Measurements from ENCODE around the gene SLC12A5.

SLC12A5 gene

GRCh38 chr20:45997187-45997586 lies 31.8 kb upstream of the SLC12A5 start:
- Histone ChIP-seq H3K36me3 (ENCODE audit: control insufficient read depth, insufficient read depth, low read length) (no peaks in the 10 kb centered on the region), H3K4me1 (ENCODE audit: control insufficient read depth, insufficient read depth, low read length) (peaks cover 20% of the 10 kb centered on the region), H3K4me3 (ENCODE audit: low read depth, low read length) (no peak overlapping the region), H3K27ac (ENCODE audit: low read depth, low read length) (no peak overlapping the region), H3K27me3 (ENCODE audit: control insufficient read depth, insufficient read depth, low read length) (no peaks in the 10 kb centered on the region), H3K9ac (ENCODE audit: low read depth, low read length) (no peak overlapping the region; the same call in 1 of the 2 replicates), H3K9me3 (ENCODE audit: control insufficient read depth, insufficient read depth, low read length) (no peaks in the 10 kb centered on the region)

DNA sequence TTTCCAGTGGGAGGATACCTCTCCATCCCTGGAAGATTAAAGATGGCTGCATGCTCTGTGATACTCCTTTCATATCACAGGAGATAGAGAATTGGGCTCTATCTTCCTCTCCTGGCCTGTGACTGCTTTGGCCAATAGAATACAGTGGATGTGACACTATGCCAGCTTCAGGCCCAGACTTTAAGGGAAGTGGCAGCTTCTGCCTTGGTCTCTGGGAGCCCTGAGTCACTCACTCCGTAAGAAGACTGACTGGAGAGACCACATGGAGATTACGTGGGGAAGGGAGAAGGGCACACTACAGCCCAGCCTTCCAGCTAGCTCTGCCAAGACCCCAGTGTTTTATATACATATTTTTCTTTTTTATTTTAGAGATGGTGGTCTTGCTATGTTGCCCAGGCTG lies 30.7 kb upstream of the SLC12A5 start:
- Histone ChIP-seq H3K27me3 (ENCODE audit: control insufficient read depth, insufficient read depth, low read length) (no peaks in the 10 kb centered on the region), H3K4me1 (ENCODE audit: control insufficient read depth, insufficient read depth, low read length) (peaks cover 19% of the 10 kb centered on the region), H3K9me3 (ENCODE audit: control insufficient read depth, insufficient read depth, low read length) (no peaks in the 10 kb centered on the region), H3K27ac (ENCODE audit: low read depth, low read length) (no peak overlapping the region), H3K4me3 (ENCODE audit: low read depth, low read length) (no peak overlapping the region), H3K9ac (ENCODE audit: low read depth, low read length) (no peak overlapping the region), H3K36me3 (ENCODE audit: control insufficient read depth, insufficient read depth, low read length) (no peaks in the 10 kb centered on the region)

GRCh38 chr20:45998761-45999160 lies 30.3 kb upstream of the SLC12A5 start:
- peaks cover 17% of the 10 kb centered on the region for H3K4me1 ChIP-seq (ENCODE audit: control insufficient read depth, insufficient read depth, low read length)
- H3K27me3 ChIP-seq (ENCODE audit: control insufficient read depth, insufficient read depth, low read length), result no peaks in the 10 kb centered on the region
- H3K4me3 ChIP-seq (ENCODE audit: low read depth, low read length), result no peak overlapping the region
- no peak overlapping the region for H3K9ac ChIP-seq (ENCODE audit: low read depth, low read length)
- H3K27ac ChIP-seq (ENCODE audit: low read depth, low read length), result no peak overlapping the region
- no peaks in the 10 kb centered on the region for H3K36me3 ChIP-seq (ENCODE audit: control insufficient read depth, insufficient read depth, low read length)
- no peaks in the 10 kb centered on the region for H3K9me3 ChIP-seq (ENCODE audit: control insufficient read depth, insufficient read depth, low read length)

- no peak overlapping the region for H3K4me3 ChIP-seq (ENCODE audit: low read depth, low read length)
- no peaks in the 10 kb centered on the region for H3K9me3 ChIP-seq (ENCODE audit: control insufficient read depth, insufficient read depth, low read length)
- no peak overlapping the region for H3K9ac ChIP-seq (ENCODE audit: low read depth, low read length)
- H3K27me3 ChIP-seq (ENCODE audit: control insufficient read depth, insufficient read depth, low read length), result no peaks in the 10 kb centered on the region
- H3K36me3 ChIP-seq (ENCODE audit: control insufficient read depth, insufficient read depth, low read length), result no peaks in the 10 kb centered on the region
- H3K27ac ChIP-seq (ENCODE audit: low read depth, low read length), result no peak overlapping the region
- peaks cover 24% of the 10 kb centered on the region for H3K4me1 ChIP-seq (ENCODE audit: control insufficient read depth, insufficient read depth, low read length)
Measured at GRCh38 chr20:45999557-46000261, 29.3 kb upstream of the SLC12A5 start.

DNA sequence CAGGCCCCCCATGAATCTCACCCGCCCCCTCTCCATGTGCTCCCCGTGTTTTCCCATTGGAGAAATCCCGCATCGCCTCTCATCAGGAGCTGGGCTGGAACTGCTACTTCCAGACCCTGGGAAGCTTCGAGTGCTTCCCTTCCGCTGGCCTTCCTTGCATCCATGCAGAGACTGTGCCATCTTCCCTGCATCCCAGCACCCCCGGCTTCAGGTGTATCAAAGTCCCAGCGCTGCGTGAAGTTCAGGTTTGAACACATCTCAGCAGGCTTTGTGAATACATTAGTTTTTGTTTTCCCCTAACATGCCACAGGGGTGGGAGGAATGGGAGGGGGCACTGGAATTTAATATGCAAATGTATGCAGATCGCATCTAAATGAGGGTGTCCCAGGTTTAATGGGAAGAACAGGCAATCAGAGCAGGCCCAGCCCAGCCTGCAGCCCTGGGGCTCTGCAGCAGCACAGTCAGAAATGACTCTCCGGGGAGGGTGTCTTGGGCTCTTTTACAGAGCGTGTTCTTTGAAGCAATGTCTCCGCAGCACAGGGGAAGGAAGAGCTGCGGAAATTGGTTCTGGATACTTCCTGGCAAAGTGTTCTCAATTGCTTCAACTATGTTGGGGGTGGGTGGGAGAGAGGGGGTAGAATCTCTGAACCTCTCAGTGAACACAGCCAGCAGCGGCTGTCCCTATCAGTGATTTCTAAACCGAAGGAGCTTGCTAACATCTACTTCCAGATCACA lies 28.6 kb upstream of the SLC12A5 start:
- no peaks in the 10 kb centered on the region for H3K27me3 ChIP-seq (ENCODE audit: control insufficient read depth, insufficient read depth, low read length)
- peak overlapping the region; percentile 40 for H3K27ac ChIP-seq (ENCODE audit: low read depth, low read length)
- no peaks in the 10 kb centered on the region for H3K9me3 ChIP-seq (ENCODE audit: control insufficient read depth, insufficient read depth, low read length)
- no peaks in the 10 kb centered on the region for H3K36me3 ChIP-seq (ENCODE audit: control insufficient read depth, insufficient read depth, low read length)
- H3K4me1 ChIP-seq (ENCODE audit: control insufficient read depth, insufficient read depth, low read length), result peaks cover 29% of the 10 kb centered on the region
- H3K4me3 ChIP-seq (ENCODE audit: low read depth, low read length), result no peak overlapping the region
- no peak overlapping the region for H3K9ac ChIP-seq (ENCODE audit: low read depth, low read length)

DNA sequence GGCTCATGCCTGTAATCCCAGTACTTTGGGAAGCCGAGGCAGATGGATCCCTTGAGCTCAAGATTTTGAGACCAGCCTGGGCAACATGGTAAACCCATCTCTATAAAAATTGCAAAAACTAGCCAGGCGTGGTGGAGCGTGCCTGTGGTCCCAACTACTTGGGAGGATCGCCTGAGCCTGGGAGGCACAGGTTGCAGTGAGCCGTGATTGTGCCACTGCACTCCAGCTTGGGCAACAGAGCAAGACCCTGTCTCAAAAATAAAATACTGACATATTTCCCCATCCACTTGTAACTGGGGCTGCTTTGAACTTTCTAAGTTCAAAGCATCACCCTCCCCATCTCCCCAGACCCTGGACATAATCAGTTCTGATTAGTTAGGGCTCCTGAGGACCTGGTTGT lies 27.5 kb upstream of the SLC12A5 start:
- Histone ChIP-seq H3K27ac (ENCODE audit: low read depth, low read length) (no peak overlapping the region), H3K4me3 (ENCODE audit: low read depth, low read length) (no peak overlapping the region), H3K27me3 (ENCODE audit: control insufficient read depth, insufficient read depth, low read length) (no peaks in the 10 kb centered on the region), H3K9me3 (ENCODE audit: control insufficient read depth, insufficient read depth, low read length) (no peaks in the 10 kb centered on the region), H3K36me3 (ENCODE audit: control insufficient read depth, insufficient read depth, low read length) (no peaks in the 10 kb centered on the region), H3K4me1 (ENCODE audit: control insufficient read depth, insufficient read depth, low read length) (peaks cover 35% of the 10 kb centered on the region), H3K9ac (ENCODE audit: low read depth, low read length) (no peak overlapping the region)

DNA sequence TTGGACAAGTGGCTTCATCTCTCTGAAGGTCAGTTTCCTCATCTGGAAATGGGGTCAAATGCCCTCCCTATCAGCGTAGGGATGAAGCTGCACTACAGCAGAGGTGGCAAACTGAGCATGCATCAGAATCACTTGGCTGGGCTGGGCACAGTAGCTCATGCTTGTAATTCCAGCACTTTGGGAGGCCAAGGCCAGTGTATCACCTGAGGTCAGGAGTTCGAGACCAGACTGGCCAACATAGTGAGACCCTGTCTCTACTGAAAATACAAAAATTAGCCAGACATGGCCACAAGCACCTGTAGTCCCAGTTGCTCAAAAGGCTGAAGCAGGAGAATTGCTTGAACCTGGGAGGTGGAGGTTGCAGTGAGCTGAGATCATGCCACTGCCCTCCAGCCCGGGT lies 27.0 kb upstream of the SLC12A5 start:
- Histone ChIP-seq H3K4me1 (ENCODE audit: control insufficient read depth, insufficient read depth, low read length) (peaks cover 35% of the 10 kb centered on the region), H3K27ac (ENCODE audit: low read depth, low read length) (no peak overlapping the region), H3K4me3 (ENCODE audit: low read depth, low read length) (no peak overlapping the region), H3K9ac (ENCODE audit: low read depth, low read length) (no peak overlapping the region), H3K27me3 (ENCODE audit: control insufficient read depth, insufficient read depth, low read length) (no peaks in the 10 kb centered on the region), H3K36me3 (ENCODE audit: control insufficient read depth, insufficient read depth, low read length) (no peaks in the 10 kb centered on the region), H3K9me3 (ENCODE audit: control insufficient read depth, insufficient read depth, low read length) (no peaks in the 10 kb centered on the region)

DNA sequence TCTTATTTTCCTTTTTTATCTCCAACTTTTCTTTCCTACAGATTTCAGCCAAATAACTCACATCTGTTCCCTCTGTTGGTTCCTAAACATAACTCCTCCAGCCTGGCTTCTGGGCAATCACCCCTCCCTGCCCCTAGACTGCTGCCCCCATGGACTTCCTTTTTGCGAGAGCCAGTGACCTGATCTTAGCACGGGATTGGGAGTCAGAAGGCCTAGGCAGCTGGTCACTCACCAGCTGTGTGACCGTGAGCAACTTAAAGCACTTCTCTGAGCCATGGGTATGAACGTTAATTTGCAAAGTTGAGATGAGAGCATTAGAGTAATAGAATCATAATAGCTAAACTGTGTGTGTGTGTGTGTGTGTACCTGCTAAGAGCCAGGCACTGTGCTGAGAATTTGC lies 24.8 kb upstream of the SLC12A5 start:
- Histone ChIP-seq H3K27me3 (ENCODE audit: control insufficient read depth, insufficient read depth, low read length) (no peaks in the 10 kb centered on the region), H3K4me1 (ENCODE audit: control insufficient read depth, insufficient read depth, low read length) (peaks cover 46% of the 10 kb centered on the region), H3K9ac (ENCODE audit: low read depth, low read length) (no peak overlapping the region)

DNA sequence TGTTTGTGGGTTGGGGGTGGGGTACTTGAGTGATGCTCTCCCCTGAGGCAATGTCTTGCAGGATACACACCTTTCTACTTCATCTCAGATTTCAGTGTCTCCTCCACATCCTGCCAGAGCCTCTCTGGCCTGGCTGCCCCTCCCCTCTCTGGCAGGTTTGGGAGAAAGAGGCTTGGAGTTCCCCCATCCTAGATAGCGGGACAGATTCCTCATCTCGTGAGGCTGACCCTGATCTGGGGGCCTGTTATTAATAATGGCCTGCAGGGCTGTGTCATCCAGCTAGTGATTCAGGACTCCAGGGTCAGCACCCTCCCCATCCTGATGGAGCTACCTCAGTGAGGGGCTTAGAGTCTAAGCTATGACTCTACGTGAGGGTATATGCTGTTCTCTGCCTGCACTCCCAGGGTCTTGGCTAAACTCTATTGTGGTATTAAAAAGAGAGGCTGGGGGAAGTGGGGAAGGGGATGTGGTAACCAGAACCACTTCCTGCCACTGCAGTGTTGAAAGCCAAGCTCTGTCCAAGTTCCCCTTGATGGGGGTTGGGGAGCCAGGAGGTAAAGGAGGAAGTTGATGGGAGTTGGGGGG lies 24.0 kb upstream of the SLC12A5 start:
- peak overlapping the region; percentile 58; the same call in 1 of the 2 replicates for H3K9ac ChIP-seq (ENCODE audit: low read depth, low read length)
- no peaks in the 10 kb centered on the region for H3K27me3 ChIP-seq (ENCODE audit: control insufficient read depth, insufficient read depth, low read length)
- no peaks in the 10 kb centered on the region for H3K36me3 ChIP-seq (ENCODE audit: control insufficient read depth, insufficient read depth, low read length)
- H3K9me3 ChIP-seq (ENCODE audit: control insufficient read depth, insufficient read depth, low read length), result no peaks in the 10 kb centered on the region
- peak overlapping the region; percentile 37 for H3K4me3 ChIP-seq (ENCODE audit: low read depth, low read length)
- H3K4me1 ChIP-seq (ENCODE audit: control insufficient read depth, insufficient read depth, low read length), result peaks cover 46% of the 10 kb centered on the region
- H3K27ac ChIP-seq (ENCODE audit: low read depth, low read length), result peak overlapping the region; percentile 81

More for the DNA sequence above, 24.8 kb upstream of the SLC12A5 start:
- H3K9me3 ChIP-seq (ENCODE audit: control insufficient read depth, insufficient read depth, low read length), result no peaks in the 10 kb centered on the region
- no peak overlapping the region for H3K27ac ChIP-seq (ENCODE audit: low read depth, low read length)
- no peaks in the 10 kb centered on the region for H3K36me3 ChIP-seq (ENCODE audit: control insufficient read depth, insufficient read depth, low read length)
- no peak overlapping the region for H3K4me3 ChIP-seq (ENCODE audit: low read depth, low read length)

- no peaks in the 10 kb centered on the region for H3K36me3 ChIP-seq (ENCODE audit: control insufficient read depth, insufficient read depth, low read length)
- H3K4me1 ChIP-seq (ENCODE audit: control insufficient read depth, insufficient read depth, low read length), result peaks cover 36% of the 10 kb centered on the region
- no peak overlapping the region for H3K27ac ChIP-seq (ENCODE audit: low read depth, low read length)
- no peaks in the 10 kb centered on the region for H3K9me3 ChIP-seq (ENCODE audit: control insufficient read depth, insufficient read depth, low read length)
- no peaks in the 10 kb centered on the region for H3K27me3 ChIP-seq (ENCODE audit: control insufficient read depth, insufficient read depth, low read length)
- H3K4me3 ChIP-seq (ENCODE audit: low read depth, low read length), result no peak overlapping the region
- H3K9ac ChIP-seq (ENCODE audit: low read depth, low read length), result no peak overlapping the region
Measured at GRCh38 chr20:46006022-46006705, 22.9 kb upstream of the SLC12A5 start.

All from HUES48 (cell line).